Lower lobe of right lung (tissue), 2 donors: ENCODE measurements around the gene CENPO. TPM values are rescaled to one million over a fixed set of nuclear protein-coding genes. Genes with fewer than 3 reads are reported as not detected.

Experiments
- ATAC-seq, 2 donors: fragments of 200-7000 bp; cut with Tn5 transposase; one replicate each; pipeline ENCODE4 v1.9.1; 2020 to 2022; ENCODE audit warnings: mild to moderate bottlenecking in 2 of 2, moderate library complexity in 2 of 2
- DNase-seq: peaks from one replicate; pipeline ENCODE4 v3.0.0-alpha.2; 2020
- H3K27ac ChIP-seq: fragments of 200-600 bp; one replicate; pipeline ENCODE4 v1.8.0; 2022
- H3K27me3 ChIP-seq: fragments of 200-600 bp; one replicate; pipeline ENCODE4 v1.8.0; 2022; ENCODE audit warnings: low read depth
- H3K36me3 ChIP-seq: fragments of 200-600 bp; one replicate; pipeline ENCODE4 v1.8.0; 2022; ENCODE audit warnings: mild to moderate bottlenecking
- H3K4me1 ChIP-seq: fragments of 200-600 bp; one replicate; pipeline ENCODE4 v1.8.0; 2022
- H3K4me3 ChIP-seq: fragments of 200-600 bp; one replicate; pipeline ENCODE4 v1.8.0; 2022; ENCODE audit warnings: mild to moderate bottlenecking
- H3K9me3 ChIP-seq: fragments of 200-600 bp; one replicate; pipeline ENCODE4 v1.8.0; 2022
- CTCF ChIP-seq: fragments of 200-600 bp; IDR thresholded peaks from one replicate; pipeline ENCODE4 v1.8.0; 2022; ENCODE audit warnings: antibody characterized with exemption, mild to moderate bottlenecking
- intact Hi-C: fragments of 100-400 bp; cut with DNase I; formaldehyde crosslinking; loops from one replicate; pipeline ENCODE4 v1.11.0; 2022
- total RNA-seq: library from RNA; stranded (reverse); fragmentation: NEBNext Ultra II Directional; extraction: Animal tissue kit (Norgen Biotek cat#: 25700); gene quantifications from one replicate; pipeline ENCODE4 v1.2.1, GENCODE V29; 2021
- donor health status: DM: no; HTN: yes; CAD: no; lungs with severe emphysema.

CENPO gene
- total RNA-seq, 1 donor from 2014 or later: 5.3 TPM

DNA sequence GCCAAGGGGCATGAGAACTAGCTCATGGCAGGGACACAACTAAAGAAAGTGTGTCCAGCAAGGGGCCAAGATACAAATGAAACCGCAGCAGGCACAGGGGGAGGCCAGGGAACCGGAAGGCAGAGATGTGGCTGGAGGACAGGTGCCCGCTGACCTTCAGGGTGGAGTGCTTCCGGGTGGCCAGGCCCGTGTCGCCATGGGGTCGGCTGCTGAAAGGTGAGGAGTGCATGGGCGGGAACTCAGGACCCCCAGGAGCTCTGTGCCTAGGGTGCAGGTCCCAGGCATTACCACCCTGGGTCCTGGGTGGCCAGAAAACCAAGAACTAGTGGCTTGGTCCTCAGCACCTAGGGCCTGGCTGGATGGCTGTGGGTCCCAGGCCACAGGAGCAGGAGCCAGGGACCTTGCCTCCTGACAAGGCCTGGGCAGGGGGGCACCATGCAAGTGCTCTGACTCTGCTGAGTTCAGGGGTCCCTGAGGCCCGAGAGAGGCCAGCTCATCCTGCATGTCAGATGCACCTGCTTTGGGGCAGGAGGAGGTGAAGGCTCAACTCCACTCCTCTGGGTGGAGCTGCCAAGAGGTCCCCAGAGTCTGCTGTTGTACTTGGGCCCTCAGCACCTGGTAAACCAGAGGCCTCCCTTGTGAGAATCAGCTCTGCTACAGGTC is 50.9 kb downstream of the CENPO start:
- TF ChIP-seq CTCF: no peak
- intact Hi-C loops: no loop called here
- no peak for ATAC-seq

GRCh38 chr2:24845691-24846090 is 52.5 kb downstream of the CENPO start:
- intact Hi-C loops: no loop called here
- Histone ChIP-seq H3K4me1 (no peaks in the 10 kb centered on the region), H3K9me3 (no peaks in the 10 kb centered on the region), H3K27me3 (no peaks in the 10 kb centered on the region), H3K27ac (no peak overlapping the region), H3K4me3 (no peak overlapping the region), H3K36me3 (peaks cover 5% of the 10 kb centered on the region)
- ATAC-seq (no peak), DNase-seq (no peak)
- no peak for TF ChIP-seq CTCF

More for the DNA sequence above, 50.9 kb downstream of the CENPO start:
- no peak for DNase-seq
- H3K27ac ChIP-seq: no peak overlapping the region
- peaks cover 15% of the 10 kb centered on the region for H3K36me3 ChIP-seq
- no peaks in the 10 kb centered on the region for H3K4me1 ChIP-seq
- no peaks in the 10 kb centered on the region for H3K27me3 ChIP-seq
- no peaks in the 10 kb centered on the region for H3K9me3 ChIP-seq
- H3K4me3 ChIP-seq: no peak overlapping the region

DNA sequence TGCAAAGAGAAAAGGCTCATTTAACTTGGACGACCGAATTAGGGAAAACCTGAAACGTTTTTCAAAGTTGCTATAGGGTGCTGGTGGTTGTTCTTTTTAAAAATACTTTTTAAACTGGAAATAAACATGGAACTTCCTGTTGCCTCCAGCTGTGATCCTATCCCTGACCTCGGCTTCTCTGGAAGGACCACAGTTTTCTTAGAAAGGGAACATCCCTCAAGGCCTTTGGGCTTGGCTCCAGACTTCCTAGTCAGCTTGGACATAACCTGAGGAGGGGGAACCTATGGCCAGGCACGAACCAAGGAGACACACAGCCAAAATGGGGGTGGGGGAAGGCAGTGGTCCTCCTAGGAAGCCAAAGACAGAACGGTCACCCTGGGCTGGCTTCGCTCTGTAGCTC is 57.7 kb downstream of the CENPO start:
- H3K27ac ChIP-seq: no peak overlapping the region
- ATAC-seq: no peak
- no peak overlapping the region for H3K4me3 ChIP-seq
- no peak for DNase-seq
- no peaks in the 10 kb centered on the region for H3K9me3 ChIP-seq
- intact Hi-C loops: no loop called here
- no peaks in the 10 kb centered on the region for H3K4me1 ChIP-seq
- H3K27me3 ChIP-seq: no peaks in the 10 kb centered on the region
- TF ChIP-seq CTCF: no peak
- no peaks in the 10 kb centered on the region for H3K36me3 ChIP-seq

GRCh38 chr2:24852026-24852425 is 58.8 kb downstream of the CENPO start:
- Histone ChIP-seq H3K36me3 (no peaks in the 10 kb centered on the region), H3K4me1 (no peaks in the 10 kb centered on the region), H3K4me3 (no peak overlapping the region), H3K27ac (no peak overlapping the region), H3K9me3 (no peaks in the 10 kb centered on the region), H3K27me3 (no peaks in the 10 kb centered on the region)
- ATAC-seq: no peak
- TF ChIP-seq CTCF: no peak
- intact Hi-C loops: no loop called here
- no peak for DNase-seq

DNA sequence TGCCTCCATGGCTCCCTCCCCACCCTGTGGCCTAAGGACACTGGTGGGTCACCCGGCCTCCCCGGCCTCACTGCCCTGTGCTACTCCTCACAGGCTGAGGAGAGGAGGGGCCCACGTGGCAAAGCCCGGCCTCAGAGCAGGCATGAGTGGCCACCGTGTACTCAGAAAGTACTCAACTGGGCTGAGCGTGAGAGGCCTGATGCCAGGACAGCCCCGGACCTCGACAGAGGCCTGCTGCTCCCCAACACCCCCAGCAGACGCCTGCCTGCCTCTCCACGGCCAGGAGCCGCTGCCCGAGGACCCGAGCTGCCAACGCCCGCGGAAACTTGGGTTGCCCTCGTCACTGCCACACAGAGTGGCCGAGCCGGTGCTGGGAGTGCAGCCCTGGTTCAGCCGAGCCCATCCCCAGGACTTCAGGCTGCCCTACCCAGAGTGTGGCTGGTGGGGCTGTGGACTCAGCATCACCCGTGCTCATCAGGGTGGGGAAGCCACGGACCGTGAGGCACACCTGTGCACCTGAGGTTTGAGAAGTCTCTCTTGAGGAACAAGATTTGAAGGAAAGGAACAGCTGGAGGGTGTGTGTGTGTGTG is 59.3 kb downstream of the CENPO start:
- Histone ChIP-seq H3K4me3 (no peak overlapping the region), H3K4me1 (no peaks in the 10 kb centered on the region), H3K27ac (no peak overlapping the region), H3K9me3 (no peaks in the 10 kb centered on the region), H3K27me3 (no peaks in the 10 kb centered on the region), H3K36me3 (no peaks in the 10 kb centered on the region)
- intact Hi-C loops: no loop called here
- no peak for TF ChIP-seq CTCF
- DNase-seq (no peak), ATAC-seq (peak; percentile 54 to 62)
